ENCODE data around the gene LEPROT.
"Not testable (repeated sequence)": the region's sequence is repeated elsewhere in the genome, so short reads cannot be mapped to it uniquely, and the experiment has no call there.

The LEPROT gene

DNA sequence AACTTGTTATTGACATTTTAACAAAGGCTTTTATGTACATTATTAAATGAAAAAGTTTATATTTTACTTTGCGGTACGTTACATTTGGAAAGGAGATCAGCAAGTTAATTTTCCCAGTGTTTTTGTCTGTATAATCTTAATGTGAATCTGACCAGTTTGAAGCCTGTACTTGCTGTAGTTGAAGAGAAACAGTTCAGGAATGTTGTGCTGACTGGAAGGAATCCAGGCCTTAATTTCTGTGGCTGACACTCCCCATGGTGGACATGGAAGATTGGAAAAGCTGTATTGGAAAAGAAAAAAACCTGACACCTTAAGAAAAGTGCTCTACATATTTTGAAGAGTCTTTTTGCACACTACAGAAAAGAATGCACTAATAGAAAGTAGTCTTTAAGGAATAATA, 15.5 kb downstream of the LEPROT start:
- H3K36me3 ChIP-seq (ENCODE audit: control insufficient read depth, insufficient read depth, low read length), result 0 out of 2 replicates have a peak, but pooled peaks cover 3% of the 10 kb centered on the region
- H3K27me3 ChIP-seq (ENCODE audit: control insufficient read depth, insufficient read depth, low read length), result no peaks in the 10 kb centered on the region
- H3K9me3 ChIP-seq (ENCODE audit: control insufficient read depth, insufficient read depth, low read length), result no peaks in the 10 kb centered on the region
- no peak overlapping the region for H3K4me3 ChIP-seq (ENCODE audit: low read length)
- no CpG with 5 or more reads among the region's 2 CpGs for WGBS (ENCODE audit: insufficient coverage, insufficient read length)
- H3K27ac ChIP-seq (ENCODE audit: low read length), result no peak overlapping the region
- DNase-seq (ENCODE audit: low read depth, low spot score), result no peak
- H3K4me1 ChIP-seq (ENCODE audit: control insufficient read depth, insufficient read depth, low read length), result no peaks in the 10 kb centered on the region; the same call in 1 of the 2 replicates

GRCh38 chr1:65437616-65438015, 17.1 kb downstream of the LEPROT start:
- WGBS (ENCODE audit: insufficient coverage, insufficient read length), result 100% methylated on average over 2 of the region's 7 CpGs
- Histone ChIP-seq H3K27me3 (ENCODE audit: control insufficient read depth, insufficient read depth, low read length) (no peaks in the 10 kb centered on the region), H3K27ac (ENCODE audit: low read length) (no peak overlapping the region), H3K4me1 (ENCODE audit: control insufficient read depth, insufficient read depth, low read length) (no peaks in the 10 kb centered on the region; the same call in 1 of the 2 replicates), H3K9me3 (ENCODE audit: control insufficient read depth, insufficient read depth, low read length) (no peaks in the 10 kb centered on the region), H3K4me3 (ENCODE audit: low read length) (no peak overlapping the region), H3K36me3 (ENCODE audit: control insufficient read depth, insufficient read depth, low read length) (0 out of 2 replicates have a peak, but pooled peaks cover 3% of the 10 kb centered on the region)
- DNase-seq (ENCODE audit: low read depth, low spot score), result no peak

DNA sequence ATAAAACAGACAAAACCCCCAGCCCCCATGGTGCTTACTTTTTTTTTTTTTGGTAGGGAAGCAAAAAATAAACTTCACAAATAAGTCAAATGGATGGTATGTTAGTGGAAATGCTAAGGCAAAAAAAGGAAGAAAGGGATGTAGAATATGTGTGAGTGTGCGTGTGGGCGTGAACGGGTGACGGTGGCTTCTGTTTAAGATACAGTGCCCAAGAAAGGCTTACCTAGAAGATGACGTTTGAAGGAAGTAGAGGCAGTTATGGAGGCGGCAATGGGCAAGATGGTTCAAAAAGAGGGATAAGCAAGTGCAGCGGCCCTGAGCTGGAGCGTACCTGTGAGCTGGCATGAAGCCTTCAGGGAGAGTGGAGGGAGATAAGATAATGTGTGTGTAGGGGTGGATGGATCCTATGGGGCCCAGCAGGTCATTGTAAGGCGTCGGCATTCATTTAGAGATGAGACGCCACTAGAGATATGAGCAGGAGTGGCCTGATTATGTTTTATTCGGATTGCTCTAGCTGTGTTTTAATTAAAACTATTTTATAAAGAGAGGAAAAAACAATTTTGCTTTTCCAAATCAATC, 19.9 kb downstream of the LEPROT start:
- H3K27ac ChIP-seq (ENCODE audit: low read length), result no peak overlapping the region
- no peak for DNase-seq (ENCODE audit: low read depth, low spot score)
- no peaks in the 10 kb centered on the region for H3K36me3 ChIP-seq (ENCODE audit: control insufficient read depth, insufficient read depth, low read length)
- no peaks in the 10 kb centered on the region for H3K27me3 ChIP-seq (ENCODE audit: control insufficient read depth, insufficient read depth, low read length)
- H3K9me3 ChIP-seq (ENCODE audit: control insufficient read depth, insufficient read depth, low read length), result no peaks in the 10 kb centered on the region
- 100% methylated on average over 4 of the region's 12 CpGs for WGBS (ENCODE audit: insufficient coverage, insufficient read length)
- no peak overlapping the region for H3K4me3 ChIP-seq (ENCODE audit: low read length)
- no peaks in the 10 kb centered on the region for H3K4me1 ChIP-seq (ENCODE audit: control insufficient read depth, insufficient read depth, low read length)

GRCh38 chr1:65440915-65441314, 20.4 kb downstream of the LEPROT start:
- no peak overlapping the region for H3K27ac ChIP-seq (ENCODE audit: low read length)
- WGBS (ENCODE audit: insufficient coverage, insufficient read length), result no CpG with 5 or more reads among the region's 1 CpG
- no peak for DNase-seq (ENCODE audit: low read depth, low spot score)

GRCh38 chr1:65441464-65441863, 21.0 kb downstream of the LEPROT start:
- Histone ChIP-seq H3K27ac (ENCODE audit: low read length) (no peak overlapping the region), H3K36me3 (ENCODE audit: control insufficient read depth, insufficient read depth, low read length) (no peaks in the 10 kb centered on the region), H3K9me3 (ENCODE audit: control insufficient read depth, insufficient read depth, low read length) (no peaks in the 10 kb centered on the region), H3K4me1 (ENCODE audit: control insufficient read depth, insufficient read depth, low read length) (no peaks in the 10 kb centered on the region), H3K4me3 (ENCODE audit: low read length) (no peak overlapping the region), H3K27me3 (ENCODE audit: control insufficient read depth, insufficient read depth, low read length) (no peaks in the 10 kb centered on the region)
- 100% methylated on average over 2 of the region's 3 CpGs for WGBS (ENCODE audit: insufficient coverage, insufficient read length)
- DNase-seq (ENCODE audit: low read depth, low spot score), result no peak

More at GRCh38 chr1:65440915-65441314, 20.4 kb downstream of the LEPROT start:
- Histone ChIP-seq H3K9me3 (ENCODE audit: control insufficient read depth, insufficient read depth, low read length) (no peaks in the 10 kb centered on the region), H3K4me1 (ENCODE audit: control insufficient read depth, insufficient read depth, low read length) (no peaks in the 10 kb centered on the region), H3K4me3 (ENCODE audit: low read length) (no peak overlapping the region), H3K36me3 (ENCODE audit: control insufficient read depth, insufficient read depth, low read length) (no peaks in the 10 kb centered on the region), H3K27me3 (ENCODE audit: control insufficient read depth, insufficient read depth, low read length) (no peaks in the 10 kb centered on the region)

DNA sequence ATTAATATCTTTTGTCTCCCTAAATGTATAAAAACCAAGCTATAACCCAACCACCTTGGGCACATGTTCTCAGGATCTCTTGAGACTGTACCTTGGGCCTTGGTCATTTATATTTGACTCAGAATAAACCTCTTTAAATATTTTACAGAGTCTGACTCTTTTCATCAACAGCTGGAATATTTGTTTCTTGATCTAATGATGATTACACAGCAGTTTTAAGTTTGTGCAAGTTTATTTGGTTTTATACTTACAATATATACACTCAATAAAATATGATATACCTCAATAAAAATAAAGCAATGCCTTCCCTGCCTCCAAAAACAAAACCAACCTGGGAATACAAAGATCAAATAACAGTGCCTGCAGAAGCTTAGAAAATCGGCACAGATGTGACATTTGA, 22.0 kb downstream of the LEPROT start:
- Histone ChIP-seq H3K27me3 (ENCODE audit: control insufficient read depth, insufficient read depth, low read length) (no peaks in the 10 kb centered on the region), H3K4me1 (ENCODE audit: control insufficient read depth, insufficient read depth, low read length) (no peaks in the 10 kb centered on the region)
- no CpG with 5 or more reads among the region's 1 CpG for WGBS (ENCODE audit: insufficient coverage, insufficient read length)

DNA sequence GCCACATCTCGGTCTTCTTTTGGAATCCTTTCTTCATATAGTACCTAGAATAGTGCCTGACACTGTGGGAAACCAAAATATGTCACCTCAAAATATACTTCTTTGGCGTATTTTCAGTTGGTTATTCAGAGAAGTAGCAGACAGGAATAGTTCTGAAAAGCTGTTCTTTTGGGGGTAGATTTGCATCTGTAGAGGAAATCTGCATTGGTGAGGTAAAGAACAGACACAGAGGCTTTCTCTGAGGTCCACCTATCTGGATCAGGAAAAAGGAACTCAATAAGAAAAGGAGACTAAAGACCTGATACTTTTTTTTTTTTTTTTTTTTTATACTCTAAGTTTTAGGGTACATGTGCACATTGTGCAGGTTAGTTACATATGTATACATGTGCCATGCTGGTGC, 23.2 kb downstream of the LEPROT start:
- Histone ChIP-seq H3K4me1 (ENCODE audit: control insufficient read depth, insufficient read depth, low read length) (no peaks in the 10 kb centered on the region), H3K36me3 (ENCODE audit: control insufficient read depth, insufficient read depth, low read length) (no peaks in the 10 kb centered on the region), H3K4me3 (ENCODE audit: low read length) (no peak overlapping the region), H3K27ac (ENCODE audit: low read length) (no peak overlapping the region), H3K27me3 (ENCODE audit: control insufficient read depth, insufficient read depth, low read length) (no peaks in the 10 kb centered on the region), H3K9me3 (ENCODE audit: control insufficient read depth, insufficient read depth, low read length) (no peaks in the 10 kb centered on the region)
- WGBS (ENCODE audit: insufficient coverage, insufficient read length), result no CpG with 5 or more reads among the region's 2 CpGs
- no peak for DNase-seq (ENCODE audit: low read depth, low spot score)

More for the DNA sequence above, 22.0 kb downstream of the LEPROT start:
- Histone ChIP-seq H3K36me3 (ENCODE audit: control insufficient read depth, insufficient read depth, low read length) (no peaks in the 10 kb centered on the region), H3K9me3 (ENCODE audit: control insufficient read depth, insufficient read depth, low read length) (no peaks in the 10 kb centered on the region), H3K4me3 (ENCODE audit: low read length) (no peak overlapping the region), H3K27ac (ENCODE audit: low read length) (no peak overlapping the region)
- no peak for DNase-seq (ENCODE audit: low read depth, low spot score)

- H3K27ac ChIP-seq (ENCODE audit: low read length), result no peak overlapping the region
- DNase-seq (ENCODE audit: low read depth, low spot score), result no peak
- no CpG with 5 or more reads among the region's 5 CpGs for WGBS (ENCODE audit: insufficient coverage, insufficient read length)
Observed at GRCh38 chr1:65444128-65444640, 23.7 kb downstream of the LEPROT start.

DNA sequence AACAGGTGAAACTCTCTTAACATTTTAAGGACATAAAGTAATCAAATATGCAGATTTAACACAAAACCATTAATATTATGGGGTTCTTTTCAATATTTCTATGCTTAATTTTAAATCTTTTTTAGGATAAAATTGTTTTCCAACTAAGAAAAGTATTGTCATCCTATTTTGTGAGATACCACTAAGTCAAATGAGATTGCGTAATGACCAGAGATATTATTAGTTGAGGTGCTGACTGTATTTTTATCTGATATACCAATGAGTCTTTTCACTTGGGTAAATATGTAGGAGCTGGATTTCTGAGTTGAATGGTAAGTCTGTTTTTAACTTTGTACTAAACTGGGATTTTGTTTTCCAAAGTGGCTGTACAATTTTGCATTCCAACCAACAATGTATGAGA, 25.4 kb downstream of the LEPROT start:
- Histone ChIP-seq H3K27me3 (ENCODE audit: control insufficient read depth, insufficient read depth, low read length) (no peaks in the 10 kb centered on the region), H3K9me3 (ENCODE audit: control insufficient read depth, insufficient read depth, low read length) (no peaks in the 10 kb centered on the region), H3K36me3 (ENCODE audit: control insufficient read depth, insufficient read depth, low read length) (no peaks in the 10 kb centered on the region), H3K4me3 (ENCODE audit: low read length) (no peak overlapping the region), H3K4me1 (ENCODE audit: control insufficient read depth, insufficient read depth, low read length) (no peaks in the 10 kb centered on the region), H3K27ac (ENCODE audit: low read length) (no peak overlapping the region)
- no CpG with 5 or more reads among the region's 1 CpG for WGBS (ENCODE audit: insufficient coverage, insufficient read length)
- no peak for DNase-seq (ENCODE audit: low read depth, low spot score)

More at GRCh38 chr1:65444128-65444640, 23.7 kb downstream of the LEPROT start:
- Histone ChIP-seq H3K36me3 (ENCODE audit: control insufficient read depth, insufficient read depth, low read length) (no peaks in the 10 kb centered on the region), H3K9me3 (ENCODE audit: control insufficient read depth, insufficient read depth, low read length) (no peaks in the 10 kb centered on the region), H3K4me3 (ENCODE audit: low read length) (no peak overlapping the region), H3K27me3 (ENCODE audit: control insufficient read depth, insufficient read depth, low read length) (no peaks in the 10 kb centered on the region), H3K4me1 (ENCODE audit: control insufficient read depth, insufficient read depth, low read length) (no peaks in the 10 kb centered on the region)

- no peaks in the 10 kb centered on the region for H3K9me3 ChIP-seq (ENCODE audit: control insufficient read depth, insufficient read depth, low read length)
- no peaks in the 10 kb centered on the region for H3K27me3 ChIP-seq (ENCODE audit: control insufficient read depth, insufficient read depth, low read length)
- H3K4me1 ChIP-seq (ENCODE audit: control insufficient read depth, insufficient read depth, low read length), result no peaks in the 10 kb centered on the region
- WGBS (ENCODE audit: insufficient coverage, insufficient read length), result no CpG with 5 or more reads among the region's 4 CpGs
- no peak for DNase-seq (ENCODE audit: low read depth, low spot score)
- no peak overlapping the region for H3K4me3 ChIP-seq (ENCODE audit: low read length)
- H3K36me3 ChIP-seq (ENCODE audit: control insufficient read depth, insufficient read depth, low read length), result no peaks in the 10 kb centered on the region
- no peak overlapping the region for H3K27ac ChIP-seq (ENCODE audit: low read length)
Observed at GRCh38 chr1:65449214-65449823, 28.9 kb downstream of the LEPROT start.

- not testable (repeated sequence) for DNase-seq (ENCODE audit: low read depth, low spot score); H3K4me1 ChIP-seq (ENCODE audit: control insufficient read depth, insufficient read depth, low read length); H3K27ac ChIP-seq (ENCODE audit: low read length); H3K4me3 ChIP-seq (ENCODE audit: low read length); H3K36me3 ChIP-seq (ENCODE audit: control insufficient read depth, insufficient read depth, low read length); H3K9me3 ChIP-seq (ENCODE audit: control insufficient read depth, insufficient read depth, low read length); H3K27me3 ChIP-seq (ENCODE audit: control insufficient read depth, insufficient read depth, low read length)
- WGBS (ENCODE audit: insufficient coverage, insufficient read length), result no CpG with 5 or more reads among the region's 10 CpGs
Observed at GRCh38 chr1:65455678-65456077, 35.2 kb downstream of the LEPROT start.
